GM19468 (cell line): ENCODE results near the gene APH1B.
"Not testable (repeated sequence)": the region's sequence is repeated elsewhere in the genome, so short reads cannot be mapped to it uniquely, and the experiment has no call there.

ENCODE experiments used
- ATAC-seq: cut with Tn5 transposase; IDR thresholded peaks from one replicate; pipeline ENCODE4 v1.9.1; 2021; ENCODE audit warnings: mild to moderate bottlenecking, moderate library complexity, moderate number of reproducible peaks; ENCODE audit not compliant: unreplicated experiment; ENCODE audit errors: extremely low read depth

APH1B gene

GRCh38 chr15:63292771-63293170 lies 15.4 kb downstream of the APH1B start:
- no peak for ATAC-seq

DNA sequence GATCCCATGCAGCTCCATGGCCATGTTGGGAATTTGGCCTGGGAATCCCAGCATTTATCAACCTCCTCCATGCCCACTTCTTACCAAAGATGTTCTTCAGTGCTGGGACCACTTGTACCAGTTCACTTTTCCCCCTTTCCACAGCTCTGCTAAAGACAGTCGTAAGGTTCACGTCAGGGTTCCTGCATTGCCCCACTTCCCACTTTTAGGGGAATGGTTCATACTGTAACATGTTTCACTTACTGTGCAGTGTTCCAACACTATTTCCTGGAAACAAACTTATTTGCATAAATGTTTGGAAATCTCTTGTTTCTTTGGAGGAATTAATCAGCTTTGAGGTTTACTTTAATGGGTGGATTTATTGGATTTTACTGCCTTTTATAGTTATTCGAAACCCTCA lies 17.0 kb downstream of the APH1B start:
- no peak for ATAC-seq

DNA sequence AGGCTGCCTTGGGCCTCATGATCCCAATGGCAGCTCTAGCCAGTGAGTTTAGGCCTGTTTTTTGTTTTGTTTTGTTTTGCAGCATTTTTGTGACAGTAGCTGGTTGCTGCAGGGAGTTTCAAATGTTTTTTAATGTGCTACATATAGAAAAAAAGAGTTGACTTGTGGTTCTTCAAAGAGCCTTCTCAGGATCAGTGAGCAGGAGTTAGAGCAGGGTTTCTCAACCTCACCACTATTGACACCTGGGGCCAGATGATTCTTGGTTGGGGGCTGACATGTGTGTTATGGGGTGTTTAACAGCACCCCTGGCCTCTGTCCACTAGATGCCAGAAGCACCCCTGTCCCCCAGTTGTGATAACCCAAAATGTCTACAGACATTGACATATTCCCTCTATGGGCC lies 17.9 kb downstream of the APH1B start:
- no peak for ATAC-seq

DNA sequence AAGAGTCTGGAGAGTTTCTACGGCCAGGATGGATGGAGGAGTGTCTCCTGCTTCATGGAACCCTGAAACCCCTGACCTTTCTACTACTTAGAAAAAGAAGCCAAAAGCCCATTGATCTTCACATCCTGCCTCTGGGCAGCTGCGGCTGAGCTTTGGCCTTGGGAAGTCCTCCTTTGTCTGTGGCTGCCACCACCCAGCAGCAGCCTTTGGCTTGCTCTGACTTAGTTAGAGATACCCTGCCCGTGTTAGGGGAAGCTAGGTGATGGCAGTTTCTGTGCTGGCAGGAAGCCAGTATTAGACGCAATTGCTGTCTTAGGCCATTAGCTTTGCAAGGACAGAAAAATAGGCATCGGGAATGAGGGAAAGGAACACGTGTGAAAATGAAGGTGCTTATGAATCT lies 18.8 kb downstream of the APH1B start:
- no peak for ATAC-seq

DNA sequence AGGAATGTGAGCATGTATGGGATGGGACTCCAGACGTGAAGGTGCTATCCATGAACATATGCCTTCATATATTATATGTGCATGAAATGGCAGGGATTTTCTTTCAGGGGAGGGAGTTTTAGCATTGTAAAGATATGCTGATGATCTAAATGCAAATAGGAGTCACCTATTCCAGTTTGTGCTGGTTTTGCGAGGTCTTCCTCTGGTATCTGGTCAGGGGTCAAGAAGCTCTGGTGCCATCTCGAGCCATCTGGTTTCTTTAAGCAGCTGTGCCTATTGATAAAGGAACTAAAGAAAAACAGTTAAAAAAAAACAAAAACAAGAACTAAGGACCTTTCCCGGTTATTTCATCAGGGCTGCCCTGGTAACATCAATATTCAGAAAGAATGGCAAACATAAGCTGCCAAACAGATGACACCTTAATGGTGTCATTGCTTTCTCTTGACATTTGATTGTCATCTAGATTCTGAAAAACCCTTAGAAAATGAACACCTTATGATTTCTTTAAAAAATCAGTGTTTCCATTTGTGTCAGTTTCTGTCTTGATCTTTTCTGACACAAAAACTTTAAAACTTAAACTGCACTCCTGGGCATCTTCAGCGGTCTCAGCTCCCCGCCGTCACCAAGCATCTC lies 22.7 kb downstream of the APH1B start:
- no peak for ATAC-seq

DNA sequence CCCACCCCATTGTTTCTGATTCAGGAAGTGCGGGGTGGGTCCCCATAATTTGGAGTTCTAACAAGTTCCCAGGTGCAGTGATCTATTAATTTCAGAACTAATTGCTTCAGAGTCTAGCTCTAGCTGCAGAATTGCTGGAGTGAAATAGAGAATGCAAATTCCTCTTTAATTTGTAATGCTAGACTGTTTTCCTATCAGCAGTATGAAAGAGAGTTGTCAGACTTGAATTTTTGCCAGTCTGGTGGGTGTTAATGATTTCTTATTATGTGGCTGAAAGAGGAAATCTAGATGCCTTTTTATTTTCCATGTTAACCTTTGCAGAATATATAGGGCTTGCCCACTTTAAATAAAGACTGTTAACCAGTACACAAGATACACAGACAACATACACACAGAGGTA lies 23.7 kb downstream of the APH1B start:
- ATAC-seq: no peak

DNA sequence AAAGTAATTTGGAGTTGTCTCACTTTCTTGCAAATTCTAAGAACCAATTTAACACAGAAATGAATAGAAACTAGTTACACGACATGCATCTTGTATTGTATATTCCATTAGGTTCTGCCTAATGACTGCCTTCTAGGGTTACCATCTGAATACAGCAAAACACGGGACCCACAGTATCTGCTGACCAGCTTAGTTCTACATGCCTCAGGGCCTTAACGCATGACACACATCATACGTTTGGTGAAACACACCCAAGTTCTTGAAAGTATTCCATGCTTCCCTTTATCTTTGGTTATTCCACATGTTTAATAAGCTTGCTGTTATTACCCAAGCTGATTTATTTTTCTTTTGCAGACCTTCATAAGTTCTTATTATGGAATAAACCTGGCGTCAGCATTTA lies 27.9 kb downstream of the APH1B start:
- ATAC-seq: no peak

DNA sequence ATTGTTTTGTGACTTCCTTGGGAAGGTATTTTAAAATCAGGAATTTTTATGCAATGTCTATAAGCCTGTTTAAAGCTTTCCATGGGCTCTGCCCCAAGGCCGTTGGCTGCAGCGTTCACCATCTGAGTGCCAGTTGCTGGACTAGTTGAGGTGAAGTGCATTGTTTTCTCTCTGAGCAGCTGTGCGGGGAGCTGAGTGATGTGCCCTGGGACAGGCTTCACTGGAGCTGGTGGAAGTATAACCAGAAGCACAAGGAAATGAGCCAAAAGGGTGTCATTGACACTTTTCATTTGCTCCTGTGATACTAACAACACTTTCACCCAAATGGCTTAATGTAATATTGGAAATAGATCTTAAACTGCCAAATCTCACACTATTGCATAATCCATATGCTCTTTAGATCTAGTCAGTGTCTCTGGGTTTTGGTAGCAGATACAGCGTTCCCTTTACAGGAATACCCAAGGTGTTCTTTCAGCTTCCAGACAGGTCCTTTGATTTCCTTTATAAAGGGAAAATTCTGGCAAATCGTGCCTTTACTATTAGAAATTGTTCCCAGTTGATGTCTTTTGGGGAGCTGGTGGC lies 29.2 kb downstream of the APH1B start:
- no peak for ATAC-seq

DNA sequence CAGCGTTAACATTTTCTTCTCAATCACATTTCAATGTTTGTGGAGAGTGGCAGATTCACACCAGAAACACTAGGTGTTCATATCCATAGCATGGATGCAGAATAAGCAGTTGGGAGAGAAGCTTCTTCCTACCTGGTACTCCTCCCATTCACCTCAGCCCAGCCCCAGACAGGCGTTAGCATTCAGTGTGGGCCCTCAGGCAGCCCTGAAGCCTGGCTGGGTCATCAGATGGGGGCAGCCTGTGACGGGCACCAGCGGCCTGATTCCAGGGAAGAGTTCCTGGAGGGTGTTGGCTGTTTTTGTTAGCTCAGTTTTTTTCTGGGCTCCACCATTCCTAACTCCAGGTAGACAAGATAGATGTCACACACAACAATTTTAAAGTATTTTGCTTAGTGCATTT lies 31.1 kb downstream of the APH1B start:
- no peak for ATAC-seq

DNA sequence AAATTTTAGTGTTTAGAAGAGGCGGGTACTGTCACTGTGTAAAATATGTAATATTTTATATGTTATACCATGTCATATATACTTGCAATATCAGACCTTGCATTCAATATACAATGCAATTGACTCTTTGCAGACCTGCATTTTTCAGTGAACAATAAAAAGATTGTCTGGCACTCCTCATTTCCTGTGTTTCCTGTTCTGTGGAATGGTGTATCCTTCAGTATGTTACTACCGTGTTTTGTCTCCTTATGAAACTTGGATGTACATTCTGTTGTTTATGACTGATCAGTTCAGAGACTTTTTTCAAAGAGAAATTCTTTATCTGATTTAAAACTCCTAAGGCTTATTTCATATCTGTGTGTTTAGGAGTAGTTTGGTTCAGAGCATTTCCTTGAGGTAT lies 31.5 kb downstream of the APH1B start:
- no peak for ATAC-seq

DNA sequence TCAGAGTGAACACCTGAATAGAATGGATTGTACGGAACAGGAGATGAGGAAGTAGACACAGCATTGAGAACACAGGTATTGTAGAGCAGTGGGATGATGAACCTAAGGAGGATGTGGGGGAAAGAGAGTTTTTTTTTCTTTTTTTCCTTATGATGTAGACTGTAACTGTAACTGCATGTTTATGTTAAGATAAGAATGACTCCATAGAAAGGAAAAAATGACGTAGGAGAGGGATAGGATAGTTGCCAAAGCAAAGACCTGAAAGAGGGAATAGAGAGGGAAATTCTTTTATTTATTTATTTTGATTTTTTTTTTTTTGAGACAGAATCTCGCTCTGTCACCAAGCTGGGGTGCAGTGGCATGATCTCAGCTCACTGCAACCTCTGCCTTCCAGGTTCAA lies 33.2 kb downstream of the APH1B start:
- ATAC-seq: no peak

DNA sequence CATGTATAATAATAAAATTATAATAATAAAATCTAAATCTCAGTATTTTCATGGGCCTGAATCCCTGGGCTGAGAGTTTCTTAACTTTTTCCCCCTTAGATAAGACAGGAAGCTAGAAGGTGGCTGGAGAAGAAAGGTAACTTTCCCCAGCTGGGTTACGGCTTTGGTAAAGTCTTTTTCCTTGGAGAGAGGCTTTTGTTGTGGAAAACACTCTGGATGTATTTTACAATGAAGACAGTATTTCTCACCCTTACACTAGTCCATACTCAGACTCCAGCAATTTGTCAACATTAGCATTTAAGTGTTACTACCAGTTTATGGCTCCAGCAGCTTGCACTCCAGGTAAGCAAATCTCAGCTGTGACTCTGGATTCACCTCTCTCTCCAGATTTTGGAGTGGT lies 34.9 kb downstream of the APH1B start:
- ATAC-seq: no peak

DNA sequence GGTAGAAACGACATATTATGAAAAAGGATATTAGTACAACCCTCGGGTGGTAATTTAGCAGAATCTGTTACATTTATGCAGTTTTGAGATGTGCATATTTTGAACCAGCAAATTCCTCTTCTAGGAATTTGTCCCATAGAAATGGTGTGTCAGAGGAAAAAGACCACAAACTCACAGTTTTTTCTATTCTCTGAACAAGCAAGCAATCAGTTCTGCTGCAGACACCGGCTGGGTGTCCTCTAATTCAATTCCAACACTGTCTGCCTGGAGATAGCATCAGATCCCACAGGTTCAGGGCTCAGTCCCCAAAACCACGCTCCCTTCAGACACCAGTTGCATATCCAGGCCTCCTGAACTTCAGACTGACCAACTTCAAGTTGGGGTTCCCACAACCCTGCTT lies 36.4 kb downstream of the APH1B start:
- ATAC-seq: no peak

DNA sequence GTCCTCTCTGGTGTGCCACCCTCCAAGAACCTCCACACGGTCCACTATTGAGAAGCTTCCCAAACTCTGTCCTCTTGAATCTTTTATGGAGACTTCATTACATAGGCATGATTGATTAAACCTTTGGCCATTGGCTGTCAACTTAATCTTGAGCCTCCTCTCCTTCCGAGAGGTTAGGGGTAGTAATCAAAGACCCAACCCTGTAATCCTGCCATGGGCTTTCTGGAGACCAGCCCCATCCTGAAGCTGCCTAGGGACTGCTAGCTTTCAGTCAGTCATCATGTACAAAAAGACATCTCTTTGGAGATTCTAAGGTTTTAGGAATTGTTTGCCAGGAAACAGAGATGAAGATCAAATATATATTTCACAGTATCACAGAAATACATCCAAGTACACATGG lies 37.0 kb downstream of the APH1B start:
- ATAC-seq: no peak

DNA sequence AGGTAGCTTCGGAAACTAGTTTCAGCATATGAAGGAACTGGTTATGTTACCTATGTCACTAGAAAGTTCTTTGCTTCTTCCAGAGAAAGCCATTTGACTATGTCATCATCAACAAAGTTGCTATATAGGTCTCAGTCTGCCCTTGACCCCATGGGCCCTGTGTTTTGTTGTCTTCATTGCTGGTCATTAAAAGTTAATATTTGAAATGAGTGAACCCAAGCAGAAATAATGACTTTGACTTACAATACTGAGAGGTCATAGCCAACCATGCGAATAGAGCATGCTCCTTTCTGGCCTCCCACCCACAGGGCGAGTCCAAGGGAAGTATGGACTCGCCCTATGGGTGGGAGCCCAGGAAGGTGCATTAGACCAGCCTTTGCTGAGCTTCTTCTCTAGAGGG lies 40.9 kb downstream of the APH1B start:
- ATAC-seq: no peak

- no peak for ATAC-seq
Observed at GRCh38 chr15:63319065-63319464, 41.7 kb downstream of the APH1B start.

DNA sequence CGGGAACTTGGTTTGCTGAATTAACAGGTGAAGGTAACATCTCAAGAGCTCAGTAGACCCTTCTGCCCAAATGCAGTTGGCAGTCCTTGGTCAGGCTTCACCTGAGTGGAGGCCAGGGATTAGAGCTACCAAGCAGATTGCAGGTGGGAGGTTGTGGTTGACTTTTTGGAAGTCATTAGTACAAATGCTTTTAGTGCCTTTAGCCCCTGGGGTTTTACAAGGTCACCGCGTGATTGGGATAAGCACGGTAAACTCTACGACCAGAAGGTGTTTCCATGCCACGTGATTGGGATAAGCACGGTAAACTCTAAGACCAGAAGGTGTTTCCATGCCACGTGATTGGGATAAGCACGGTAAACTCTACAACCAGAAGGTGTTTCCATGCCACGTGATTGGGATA lies 43.0 kb downstream of the APH1B start:
- ATAC-seq: not testable (repeated sequence)

DNA sequence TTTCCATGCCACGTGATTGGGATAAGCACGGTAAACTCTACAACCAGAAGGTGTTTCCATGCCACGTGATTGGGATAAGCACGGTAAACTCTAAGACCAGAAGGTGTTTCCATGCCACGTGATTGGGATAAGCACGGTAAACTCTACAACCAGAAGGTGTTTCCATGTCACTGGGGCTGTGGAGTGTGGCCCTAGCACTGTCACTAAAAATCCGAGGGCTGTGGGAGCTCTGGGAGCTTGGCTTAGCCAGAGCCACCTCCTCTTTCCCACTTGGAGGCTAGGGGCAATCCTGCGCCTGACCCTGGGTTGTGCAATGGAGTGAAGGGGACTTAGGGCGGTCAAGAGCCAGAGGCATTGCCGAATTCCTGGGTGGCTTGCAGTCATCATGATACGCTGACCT lies 43.6 kb downstream of the APH1B start:
- not testable (repeated sequence) for ATAC-seq

DNA sequence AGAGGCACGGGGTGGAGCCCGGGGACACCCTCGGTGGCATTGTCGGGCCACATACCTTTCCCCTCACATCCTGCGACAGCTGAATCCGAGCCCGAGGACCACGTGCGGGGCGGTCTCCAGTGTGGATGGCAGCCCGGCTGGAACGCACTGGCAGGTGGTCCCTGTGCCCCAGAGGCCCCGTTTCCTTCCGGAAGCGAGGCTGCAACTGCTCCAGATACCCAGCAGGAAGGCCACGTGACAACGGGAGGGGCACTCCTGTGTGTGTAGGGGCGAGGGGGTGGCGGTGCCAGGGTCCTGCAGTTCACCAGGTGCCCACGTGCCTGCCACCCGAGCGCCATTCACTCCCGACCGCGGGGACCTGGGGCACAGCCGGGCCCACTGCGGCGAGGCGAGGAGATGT lies 44.1 kb downstream of the APH1B start:
- ATAC-seq: no peak

DNA sequence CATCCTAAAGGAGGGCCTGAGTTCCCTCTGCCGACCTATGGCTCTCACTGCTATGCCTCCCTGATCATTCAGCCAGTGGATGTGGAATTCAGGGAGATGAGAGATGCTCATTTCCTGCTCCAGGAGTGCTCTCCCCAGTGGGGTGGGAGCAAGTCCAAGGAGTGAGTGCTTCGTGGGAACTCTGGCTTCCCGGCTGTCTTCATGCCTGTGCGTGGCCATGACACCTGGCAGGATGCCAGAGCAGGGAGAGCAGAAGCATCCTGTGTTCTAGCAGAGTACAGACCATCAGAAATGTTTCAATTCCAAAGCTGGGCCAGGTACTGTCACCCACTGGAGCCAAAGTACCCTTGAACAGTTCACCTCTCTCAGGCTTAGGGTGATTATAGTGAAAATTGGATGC lies 45.1 kb downstream of the APH1B start:
- no peak for ATAC-seq

- no peak for ATAC-seq
Observed at GRCh38 chr15:63323798-63324563, 46.6 kb downstream of the APH1B start.

- ATAC-seq: no peak
Observed at GRCh38 chr15:63324770-63325169, 47.4 kb downstream of the APH1B start.
